Subcutaneous abdominal adipose tissue (tissue), 5 donors: Measurements from ENCODE around the gene AGO4.
"Not testable (repeated sequence)": the region's sequence is repeated elsewhere in the genome, so short reads cannot be mapped to it uniquely, and the experiment has no call there.

Experiments
- H3K27ac ChIP-seq: one replicate; pipeline ENCODE4 v1.7.0; 2013; ENCODE audit warnings: low read depth, mild to moderate bottlenecking, inconsistent platforms, low read length, moderate library complexity
- H3K27me3 ChIP-seq, 5 donors: one replicate each; pipeline ENCODE4 v1.7.0; 2013; ENCODE audit warnings: low read length in 5 of 5, inconsistent platforms in 1 of 5; ENCODE audit not compliant: control insufficient read depth in 5 of 5, insufficient read depth in 4 of 5
- H3K36me3 ChIP-seq, 5 donors: one replicate each; pipeline ENCODE4 v1.7.0; 2013; ENCODE audit warnings: low read length in 5 of 5; ENCODE audit not compliant: control insufficient read depth in 5 of 5, insufficient read depth in 5 of 5
- H3K4me1 ChIP-seq, 5 donors: one replicate each; pipeline ENCODE4 v1.7.0; 2013; ENCODE audit warnings: low read length in 5 of 5, mild to moderate bottlenecking in 3 of 5, moderate library complexity in 1 of 5; ENCODE audit not compliant: control insufficient read depth in 5 of 5, insufficient read depth in 5 of 5
- H3K4me3 ChIP-seq, 5 donors: one replicate each; pipeline ENCODE4 v1.7.0; 2013; ENCODE audit warnings: low read length in 5 of 5, low read depth in 1 of 5
- H3K9ac ChIP-seq, 5 donors: one replicate each; pipeline ENCODE4 v1.7.0; 2013; ENCODE audit warnings: low read length in 5 of 5, mild to moderate bottlenecking in 4 of 5, moderate library complexity in 3 of 5
- H3K9me3 ChIP-seq, 5 donors: one replicate each; pipeline ENCODE4 v1.7.0; 2013; ENCODE audit warnings: low read length in 5 of 5; ENCODE audit not compliant: control insufficient read depth in 5 of 5
- donor health status: healthy.
- donor health status: healthy.
- donor health status: healthy.
- donor health status: healthy.
- donor health status: healthy.

Gene AGO4

GRCh38 chr1:35874115-35874514 is 66.3 kb downstream of the AGO4 start:
- not testable (repeated sequence) for H3K27ac ChIP-seq, H3K9ac ChIP-seq, H3K4me1 ChIP-seq, H3K36me3 ChIP-seq, H3K9me3 ChIP-seq, H3K4me3 ChIP-seq, H3K27me3 ChIP-seq

DNA sequence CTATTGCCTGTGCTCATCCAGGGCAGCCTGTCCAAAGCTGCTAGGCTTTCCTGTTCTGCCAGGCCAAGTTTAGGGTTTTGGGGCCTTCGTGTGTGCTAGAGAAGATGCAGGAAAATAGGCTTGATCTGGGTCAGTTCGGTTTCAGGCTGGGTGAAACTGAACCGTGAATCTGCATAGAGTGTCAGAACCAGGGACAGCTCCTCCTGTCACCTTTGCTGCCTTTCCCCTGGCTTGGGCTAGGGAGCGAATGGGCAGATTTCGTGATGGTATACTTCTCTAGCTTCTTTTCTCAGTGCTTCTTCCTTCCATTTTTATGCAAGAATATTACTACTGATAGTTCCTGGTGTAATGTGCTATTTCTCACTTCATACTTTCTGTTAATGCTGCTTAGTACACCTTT is 69.2 kb downstream of the AGO4 start:
- H3K4me1 ChIP-seq = no peaks in the 10 kb centered on the region
- H3K27me3 ChIP-seq = no peaks in the 10 kb centered on the region
- no peak overlapping the region for H3K27ac ChIP-seq
- no peaks in the 10 kb centered on the region for H3K9me3 ChIP-seq
- H3K4me3 ChIP-seq = no peak overlapping the region
- H3K36me3 ChIP-seq = no peaks in the 10 kb centered on the region
- no peak overlapping the region for H3K9ac ChIP-seq

- Histone ChIP-seq H3K27ac (no peak overlapping the region), H3K9me3 (no peaks in the 10 kb centered on the region), H3K4me3 (no peak overlapping the region), H3K4me1 (peaks cover 2 to 27% (median 21%) of the 10 kb centered on the region in 5 donors), H3K36me3 (no peaks in the 10 kb centered on the region), H3K27me3 (no peaks in the 10 kb centered on the region), H3K9ac (no peak overlapping the region)
Measured at GRCh38 chr1:35881850-35882273, 74.0 kb downstream of the AGO4 start.

GRCh38 chr1:35882586-35882944 is 74.7 kb downstream of the AGO4 start:
- Histone ChIP-seq H3K27ac (no peak overlapping the region), H3K36me3 (no peaks in the 10 kb centered on the region), H3K27me3 (no peaks in the 10 kb centered on the region), H3K9me3 (no peaks in the 10 kb centered on the region), H3K4me3 (peak overlapping the region in 4 of 5 donors; percentile 25 to 99 (median 68)), H3K9ac (no peak overlapping the region), H3K4me1 (peaks cover 2 to 33% (median 24%) of the 10 kb centered on the region in 5 donors)

DNA sequence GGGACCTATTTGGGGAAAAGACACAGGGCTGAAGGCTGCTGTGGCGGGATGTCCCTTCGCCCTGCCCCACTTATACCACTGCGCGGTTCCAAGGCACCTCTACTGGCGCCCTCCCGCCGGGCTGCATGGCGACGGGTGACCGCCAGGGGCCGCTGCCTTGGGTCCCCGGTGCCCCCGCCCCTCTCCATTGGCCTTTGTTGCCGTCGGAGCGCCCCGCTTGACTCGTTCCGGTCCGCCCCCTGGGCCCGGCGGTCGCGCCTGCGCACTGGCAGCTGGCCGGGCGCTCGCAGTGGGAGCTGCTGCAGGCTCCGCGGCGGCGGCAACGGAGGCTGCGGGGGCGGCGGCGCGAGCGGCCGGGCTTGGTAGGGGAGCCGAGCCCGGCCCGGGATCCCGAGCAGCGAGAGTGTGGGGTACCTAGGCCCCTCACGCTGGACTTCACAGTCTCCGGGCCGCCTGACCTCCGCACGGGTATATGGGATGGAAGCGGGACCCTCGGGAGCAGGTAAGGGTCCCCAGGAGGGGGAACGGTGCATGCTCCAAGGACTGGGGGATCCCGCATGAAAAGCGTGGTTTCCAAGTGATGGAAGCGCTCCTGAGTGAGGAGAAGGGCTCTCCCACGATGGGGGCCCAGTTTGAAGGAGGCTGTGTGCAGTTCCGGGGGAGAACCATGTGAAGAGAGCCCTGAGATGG is 75.3 kb downstream of the AGO4 start, which contains the start of gene AGO1:
Gene AGO1 (plus strand): TSS at position 265 of the 690 bp plus-strand sequence. CDS start 213 bp downstream, at position 478.
- Histone ChIP-seq H3K9ac (peak within 1 kb of the TSS; percentile 66 to 97 (median 90)), H3K36me3 (no peaks in the 10 kb centered on the region), H3K4me1 (peaks cover 2 to 33% (median 24%) of the 10 kb centered on the region in 5 donors), H3K9me3 (no peaks in the 10 kb centered on the region), H3K27ac (peak within 1 kb of the TSS; percentile 61), H3K4me3 (peak within 1 kb of the TSS; percentile 92 to 100 (median 99)), H3K27me3 (no peaks in the 10 kb centered on the region)

GRCh38 chr1:35883635-35884101 is 75.9 kb downstream of the AGO4 start:
- H3K9me3 ChIP-seq = no peaks in the 10 kb centered on the region
- H3K9ac ChIP-seq = peak overlapping the region; percentile 66 to 97 (median 90)
- no peaks in the 10 kb centered on the region for H3K27me3 ChIP-seq
- peak overlapping the region; percentile 92 to 100 (median 99) for H3K4me3 ChIP-seq
- peaks cover 0 to 4% (median 4%) of the 10 kb centered on the region in 5 donors for H3K36me3 ChIP-seq
- peak overlapping the region; percentile 61 for H3K27ac ChIP-seq
- peaks cover 2 to 33% (median 24%) of the 10 kb centered on the region in 5 donors for H3K4me1 ChIP-seq

DNA sequence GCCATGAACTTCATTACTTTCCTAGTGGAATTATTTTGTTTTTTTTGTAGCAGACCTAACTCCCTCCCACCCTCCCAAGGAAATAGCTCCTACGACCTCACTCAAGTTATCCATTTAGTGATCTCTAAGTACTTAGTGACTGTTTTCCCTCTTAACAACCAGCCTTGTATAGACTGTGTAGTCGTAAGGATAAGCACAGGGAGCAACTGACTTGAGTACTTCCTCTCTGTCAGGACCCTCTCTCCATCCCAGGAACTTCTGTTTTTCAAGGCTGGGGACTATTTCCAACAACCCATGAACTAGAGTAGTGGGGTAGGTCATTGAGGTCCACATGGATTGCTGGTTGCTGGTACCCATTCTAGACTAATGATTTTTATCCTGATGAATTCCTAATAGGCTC is 77.1 kb downstream of the AGO4 start:
- H3K36me3 ChIP-seq = peaks cover 0 to 11% (median 6%) of the 10 kb centered on the region in 5 donors
- H3K4me1 ChIP-seq = peaks cover 2 to 33% (median 24%) of the 10 kb centered on the region in 5 donors
- H3K27me3 ChIP-seq = no peaks in the 10 kb centered on the region
- no peaks in the 10 kb centered on the region for H3K9me3 ChIP-seq
- H3K4me3 ChIP-seq = no peak overlapping the region
- H3K27ac ChIP-seq = no peak overlapping the region
- H3K9ac ChIP-seq = no peak overlapping the region

DNA sequence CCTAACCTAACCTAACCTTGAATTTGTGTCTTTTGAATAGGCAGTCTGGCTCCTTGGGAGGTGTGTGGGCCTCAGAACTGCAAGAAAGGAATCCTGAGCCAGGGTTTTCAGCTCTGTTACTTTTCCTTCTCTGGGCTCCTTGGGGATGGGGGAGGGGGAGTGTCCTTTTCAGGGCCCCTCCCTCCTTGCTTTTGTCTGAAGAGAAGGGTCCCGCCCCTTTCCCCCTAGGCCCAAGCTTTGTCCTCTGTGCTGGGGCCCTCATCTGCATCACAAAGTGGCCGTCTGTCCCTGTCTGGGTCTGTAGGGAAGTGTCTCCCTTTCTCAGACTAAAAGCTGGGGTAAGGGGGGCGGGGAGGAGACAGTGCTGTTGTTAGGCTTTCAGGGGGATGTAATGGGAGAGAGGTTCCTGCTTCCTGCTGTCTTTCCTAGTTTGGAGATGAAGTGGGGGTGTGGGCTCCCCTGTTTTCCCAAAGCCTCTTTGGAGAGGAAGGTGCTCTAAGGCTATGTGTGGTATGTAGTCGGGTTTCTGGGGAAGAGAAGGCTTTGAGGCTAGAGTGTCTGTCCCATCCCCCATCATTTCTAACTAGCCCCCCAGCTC is 78.2 kb downstream of the AGO4 start:
- Histone ChIP-seq H3K4me3 (no peak overlapping the region), H3K9ac (peak overlapping the region in 3 of 5 donors; percentile 12 to 47 (median 32)), H3K27ac (no peak overlapping the region)

GRCh38 chr1:35886577-35887431 is 79.0 kb downstream of the AGO4 start:
- no peak overlapping the region for H3K4me3 ChIP-seq
- peaks cover 2 to 33% (median 24%) of the 10 kb centered on the region in 5 donors for H3K4me1 ChIP-seq
- no peaks in the 10 kb centered on the region for H3K27me3 ChIP-seq
- peak overlapping the region in 2 of 5 donors; percentile 6 to 25 for H3K9ac ChIP-seq
- H3K27ac ChIP-seq = no peak overlapping the region
- H3K36me3 ChIP-seq = peaks cover 3 to 19% (median 13%) of the 10 kb centered on the region in 5 donors
- no peaks in the 10 kb centered on the region for H3K9me3 ChIP-seq

More for the DNA sequence above, 78.2 kb downstream of the AGO4 start:
- Histone ChIP-seq H3K9me3 (no peaks in the 10 kb centered on the region), H3K27me3 (no peaks in the 10 kb centered on the region), H3K36me3 (peaks cover 3 to 16% (median 9%) of the 10 kb centered on the region in 5 donors), H3K4me1 (peaks cover 2 to 33% (median 24%) of the 10 kb centered on the region in 5 donors)
